Sigmoid colon (tissue), 7 donors: Measurements from ENCODE around the gene PPIH. TPM values are rescaled to one million over a fixed set of nuclear protein-coding genes. Genes with fewer than 3 reads are reported as not detected.
A peak's percentile ranks its signal among the peaks of the same experiment; 100 is the strongest.
"Not testable (repeated sequence)": the region's sequence is repeated elsewhere in the genome, so short reads cannot be mapped to it uniquely, and the experiment has no call there.

Experiments
- DNase-seq: peaks from one replicate; pipeline ENCODE4 v3.0.0-alpha.2; 2019
- H3K27ac ChIP-seq, 4 donors: fragments of 200-600 bp; sonication (generic); one replicate each; pipeline ENCODE4 v1.5.1; 2016 to 2019; ENCODE audit warnings: mild to moderate bottlenecking in 1 of 4
- H3K27me3 ChIP-seq, 3 donors: fragments of 200-600 bp; sonication (generic); one replicate each; pipeline ENCODE4 v1.5.1; 2019; ENCODE audit warnings: mild to moderate bottlenecking in 1 of 3
- H3K36me3 ChIP-seq, 4 donors: fragments of 200-600 bp; sonication (generic); one replicate each; pipeline ENCODE4 v1.5.1; 2016 to 2019
- H3K4me1 ChIP-seq, 4 donors: fragments of 200-600 bp; sonication (generic); one replicate each; pipeline ENCODE4 v1.5.1; 2017 to 2019
- H3K4me3 ChIP-seq, 4 donors: fragments of 200-600 bp; sonication (generic); one replicate each; pipeline ENCODE4 v1.5.1; 2017 to 2019; ENCODE audit warnings: mild to moderate bottlenecking in 2 of 4, moderate library complexity in 1 of 4
- H3K9me3 ChIP-seq, 4 donors: fragments of 200-600 bp in 3 of 4; sonication (generic) in 3 of 4; one replicate each; pipeline versions ENCODE4 v1.5.1 to v1.6.1; 2013 to 2019
- CTCF ChIP-seq, 4 experiments: fragments of 450-650 bp in 3 of 4; fragments of 200-600 bp in 1 of 4; IDR thresholded peaks; one replicate each; pipeline ENCODE4 v1.5.1; 2016 to 2019; ENCODE audit warnings: antibody characterized with exemption in 4 of 4, mild to moderate bottlenecking in 3 of 4, moderate library complexity in 2 of 4
- EP300 ChIP-seq, 4 donors: sonication (generic); formaldehyde crosslinking; IDR thresholded peaks; one replicate each; pipeline ENCODE4 v1.6.1; 2017; ENCODE audit warnings: antibody characterized with exemption in 4 of 4
- POLR2A ChIP-seq, 2 donors: fragments of 450-650 bp; IDR thresholded peaks; one replicate each; pipeline ENCODE4 v1.6.1; 2016; ENCODE audit warnings: antibody characterized with exemption in 2 of 2, mild to moderate bottlenecking in 2 of 2, moderate library complexity in 2 of 2
- POLR2AphosphoS5 ChIP-seq, 4 donors: sonication (generic); formaldehyde crosslinking; IDR thresholded peaks; one replicate each; pipeline ENCODE4 v1.6.1; 2017; ENCODE audit warnings: antibody characterized with exemption in 4 of 4
- WGBS, 2 donors: extraction: QIAGEN DNeasy Blood & Tissue Kit; methylation state at CpG; one replicate each; pipeline ENCODE4 v1.1.7; 2013; 5-methylcytosine and 5-hydroxymethylcytosine counted together
- intact Hi-C: fragments of 100-400 bp; cut with DNase I; formaldehyde crosslinking; loops from one replicate; pipeline ENCODE4 v1.15.1; 2023
- polyA plus RNA-seq, 3 donors: library from polyadenylated mRNA; stranded (reverse); fragments of 200-250 nt; gene quantifications; one replicate each; pipeline ENCODE4 v1.2.3, GENCODE V29; 2013
- total RNA-seq, 4 donors: library from RNA; depleted of rRNA; stranded (reverse); fragments of >200 nt; gene quantifications; one replicate each; pipeline ENCODE4 v1.1.0, GENCODE V29; 2016
- donor health status: healthy with polysubstance abuse.
- donor health status: Bipolar disorder and iron deficiency.
- donor health status: healthy.

The PPIH gene
- total RNA-seq = 10 to 100 TPM; 19.7 to 32.9 (median 27.5) TPM
- 10 to 100 TPM; 39.6 to 71.1 (median 45.5) TPM for polyA plus RNA-seq

GRCh38 chr1:42657981-42658876 is at the start of gene PPIH:
PPIH (plus strand) TSS chr1:42658423; CDS start chr1:42658447, 24 bp downstream.
- peak; percentile 96 for DNase-seq
- WGBS, 2 donors = 0% methylated on average over 53 of the region's 53 CpGs
- Histone ChIP-seq H3K9me3 (no peaks in the 10 kb centered on the region), H3K27me3 (no peaks in the 10 kb centered on the region), H3K36me3 (peaks cover 0 to 37% (median 0%) of the 10 kb centered on the region in 4 donors), H3K4me1 (peaks cover 0 to 20% (median 16%) of the 10 kb centered on the region in 4 donors), H3K4me3 (peak within 1 kb of the TSS; percentile 63 to 91 (median 74)), H3K27ac (peak within 1 kb of the TSS; percentile 69 to 84 (median 82))
- TF ChIP-seq CTCF (IDR thresholded peaks at IDR 0.05) (peak; percentile 9 to 55 (median 36)), EP300 (IDR thresholded peaks at IDR 0.05) (peak in 1 of 4 donors; percentile 48), POLR2AphosphoS5 (IDR thresholded peaks at IDR 0.05) (peak; percentile 34 to 79 (median 70)), POLR2A (IDR thresholded peaks at IDR 0.05) (peak in 1 of 2 donors; percentile 46)
- intact Hi-C loops = loop anchor here (2.0 to 10.0 kb wide), 3 partner anchors 25 to 323 kb away; partner anchors contain the start of genes C1orf50, FOXJ3, P3H1 and YBX1

- Histone ChIP-seq H3K36me3 (no peaks in the 10 kb centered on the region), H3K27ac (no peak overlapping the region), H3K4me1 (no peaks in the 10 kb centered on the region), H3K9me3 (no peaks in the 10 kb centered on the region), H3K27me3 (no peaks in the 10 kb centered on the region), H3K4me3 (no peak overlapping the region)
- no peak for DNase-seq
- intact Hi-C loops = no loop called here
- no peak for TF ChIP-seq EP300 (IDR thresholded peaks at IDR 0.05)
- TF ChIP-seq POLR2A (IDR thresholded peaks at IDR 0.05) = no peak
- no peak for TF ChIP-seq POLR2AphosphoS5 (IDR thresholded peaks at IDR 0.05)
- no peak for TF ChIP-seq CTCF (IDR thresholded peaks at IDR 0.05)
- 87 to 98% methylated on average over 4 of the region's 4 CpGs for WGBS, 2 donors
Measured at GRCh38 chr1:42613803-42614131, 44.5 kb upstream of the PPIH start.

- H3K27ac ChIP-seq = no peak overlapping the region
- intact Hi-C loops = no loop called here
- no peak overlapping the region for H3K4me3 ChIP-seq
- TF ChIP-seq POLR2AphosphoS5 (IDR thresholded peaks at IDR 0.05) (no peak), POLR2A (IDR thresholded peaks at IDR 0.05) (no peak), CTCF (IDR thresholded peaks at IDR 0.05) (no peak), EP300 (IDR thresholded peaks at IDR 0.05) (no peak)
- H3K36me3 ChIP-seq = no peaks in the 10 kb centered on the region
- 67 to 79% methylated on average over 2 of the region's 2 CpGs for WGBS, 2 donors
- DNase-seq = no peak
- H3K4me1 ChIP-seq = no peaks in the 10 kb centered on the region
- H3K9me3 ChIP-seq = no peaks in the 10 kb centered on the region
- H3K27me3 ChIP-seq = no peaks in the 10 kb centered on the region
Measured at GRCh38 chr1:42618866-42619265, 39.4 kb upstream of the PPIH start.

GRCh38 chr1:42620307-42620706 is 37.9 kb upstream of the PPIH start:
- H3K27me3 ChIP-seq = no peaks in the 10 kb centered on the region
- H3K27ac ChIP-seq = no peak overlapping the region
- H3K36me3 ChIP-seq = no peaks in the 10 kb centered on the region
- no peak for TF ChIP-seq EP300 (IDR thresholded peaks at IDR 0.05)
- TF ChIP-seq CTCF (IDR thresholded peaks at IDR 0.05) = no peak
- no peak for TF ChIP-seq POLR2AphosphoS5 (IDR thresholded peaks at IDR 0.05)
- H3K4me3 ChIP-seq = no peak overlapping the region
- H3K9me3 ChIP-seq = no peaks in the 10 kb centered on the region
- intact Hi-C loops = no loop called here
- no peak for DNase-seq
- no peaks in the 10 kb centered on the region for H3K4me1 ChIP-seq
- 35 to 45% methylated on average over 2 of the region's 2 CpGs for WGBS, 2 donors

GRCh38 chr1:42621180-42621579 is 37.0 kb upstream of the PPIH start:
- H3K9me3 ChIP-seq, DNase-seq, H3K27me3 ChIP-seq, H3K36me3 ChIP-seq, H3K4me1 ChIP-seq, H3K4me3 ChIP-seq, H3K27ac ChIP-seq, intact Hi-C loops: not testable (repeated sequence)
- whole genome bisulfite sequencing, 2 donors = 95 to 96% methylated on average over 4 of the region's 4 CpGs

GRCh38 chr1:42627205-42627604 is 31.0 kb upstream of the PPIH start:
- H3K4me1 ChIP-seq, intact Hi-C loops, H3K27me3 ChIP-seq, H3K9me3 ChIP-seq, DNase-seq, H3K4me3 ChIP-seq, H3K36me3 ChIP-seq, H3K27ac ChIP-seq: not testable (repeated sequence)
- WGBS, 2 donors = 87 to 89% methylated on average over 3 of the region's 3 CpGs
